HEK293T (cell line): ENCODE results near the gene GSTO1.

Experiments used
- CTCF ChIA-PET: fragments of 350-600 bp; formaldehyde crosslinking; extraction: SDS; loops from one replicate; lab custom pipeline; 2021; ENCODE audit warnings: antibody characterized with exemption, inconsistent platforms; lab: Yijun Ruan, JAX
- POLR2A ChIA-PET: fragments of 350-600 bp; formaldehyde crosslinking; extraction: SDS; loops from one replicate; lab custom pipeline; 2020; ENCODE audit warnings: antibody characterized with exemption, inconsistent platforms; lab: Yijun Ruan, JAX
- DNase-seq: peaks from one replicate; pipeline ENCODE4 v3.0.0; 2012; ENCODE audit warnings: mixed read lengths; ENCODE audit errors: extremely low spot score
- ARNT ChIP-seq: fragments of 450-650 bp; IDR thresholded peaks from 2 replicates; pipeline ENCODE4 v1.6.1; 2017; ENCODE audit warnings: mild to moderate bottlenecking
- BHLHE40 ChIP-seq: fragments of 450-650 bp; IDR thresholded peaks from 2 replicates; pipeline ENCODE4 v1.6.1; 2016; ENCODE audit warnings: mild to moderate bottlenecking, moderate library complexity, borderline replicate concordance
- CTBP1 ChIP-seq: fragments of 450-650 bp; IDR thresholded peaks from 2 replicates; pipeline ENCODE4 v1.6.1; 2016; ENCODE audit warnings: borderline replicate concordance
- ELF4 ChIP-seq: fragments of 450-650 bp; IDR thresholded peaks from 2 replicates; pipeline ENCODE4 v1.6.1; 2017; ENCODE audit warnings: antibody characterized with exemption
- FOXA1 ChIP-seq: fragments of 450-650 bp; IDR thresholded peaks from 2 replicates; pipeline ENCODE4 v1.6.1; 2016; ENCODE audit warnings: mild to moderate bottlenecking
- FOXK2 ChIP-seq: fragments of 450-650 bp; IDR thresholded peaks from 2 replicates; pipeline ENCODE4 v1.6.1; 2016; ENCODE audit warnings: mild to moderate bottlenecking
- FOXM1 ChIP-seq: fragments of 450-650 bp; IDR thresholded peaks from 2 replicates; pipeline ENCODE4 v1.6.1; 2017; ENCODE audit warnings: mild to moderate bottlenecking, borderline replicate concordance
- HDGF ChIP-seq: fragments of 450-650 bp; IDR thresholded peaks from 2 replicates; pipeline ENCODE4 v1.6.1; 2017; ENCODE audit warnings: antibody characterized with exemption, borderline replicate concordance
- L3MBTL2 ChIP-seq: fragments of 450-650 bp; conservative IDR thresholded peaks from 2 replicates; pipeline ENCODE4 v1.6.1; 2016; ENCODE audit warnings: mild to moderate bottlenecking
- LEF1 ChIP-seq: fragments of 450-650 bp; IDR thresholded peaks from 2 replicates; pipeline ENCODE4 v1.6.1; 2017; ENCODE audit warnings: mild to moderate bottlenecking, borderline replicate concordance
- NFRKB ChIP-seq: fragments of 450-650 bp; IDR thresholded peaks from 2 replicates; pipeline ENCODE4 v1.6.1; 2016; ENCODE audit warnings: mild to moderate bottlenecking, moderate library complexity
- PKNOX1 ChIP-seq: fragments of 450-650 bp; IDR thresholded peaks from 2 replicates; pipeline ENCODE4 v1.6.1; 2016
- SP1 ChIP-seq: fragments of 450-650 bp; IDR thresholded peaks from 2 replicates; pipeline ENCODE4 v1.6.1; 2017
- SUZ12 ChIP-seq: fragments of 450-650 bp; IDR thresholded peaks from 2 replicates; pipeline ENCODE4 v1.6.1; 2016; ENCODE audit warnings: mild to moderate bottlenecking
- TARDBP ChIP-seq: fragments of 450-650 bp; IDR thresholded peaks from 2 replicates; pipeline ENCODE4 v1.6.1; 2016
- ZNF384 ChIP-seq: fragments of 450-650 bp; IDR thresholded peaks from 2 replicates; pipeline ENCODE4 v1.6.1; 2016

Gene GSTO1

DNA sequence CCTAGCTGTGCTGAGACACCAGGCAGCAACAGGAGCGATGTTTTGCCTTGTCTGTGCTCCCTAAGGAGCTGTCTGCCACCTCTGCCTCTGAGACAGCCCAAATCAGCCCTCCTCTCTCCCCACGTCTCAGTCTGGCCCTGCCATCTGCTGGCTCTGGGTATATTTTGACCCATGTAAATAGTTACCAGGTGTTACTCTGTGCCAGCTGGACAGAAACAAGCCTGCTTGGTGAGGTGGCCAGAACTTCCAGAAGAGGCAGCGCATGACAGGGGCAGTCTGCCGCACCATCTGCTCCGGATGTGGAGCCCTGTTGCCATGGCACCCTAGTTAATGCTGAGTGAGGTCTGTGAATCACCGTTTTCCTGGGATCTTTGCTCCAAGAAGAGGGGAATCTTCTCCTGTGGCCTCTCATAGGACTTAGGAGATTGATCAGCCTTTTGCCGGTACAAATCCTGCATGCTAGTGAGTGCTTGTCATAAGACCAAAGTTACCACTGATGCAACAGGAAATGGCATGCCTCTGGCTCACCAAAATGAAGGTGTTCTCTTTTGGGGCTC, 46.1 kb downstream of the GSTO1 start:
- ChIA-PET CTCF (interaction anchor here (0.6 kb wide), 1 partner anchor 9 kb away, joined by 3 read pairs; no protein-coding TSS in a partner anchor), POLR2A (no interaction called here)
- DNase-seq, result no peak
- no peak for TF ChIP-seq FOXK2
- no peak for TF ChIP-seq HDGF
- no peak for TF ChIP-seq FOXM1
- no peak for TF ChIP-seq ELF4

- TF ChIP-seq L3MBTL2 (no peak), SUZ12 (no peak), FOXA1 (no peak), BHLHE40 (no peak), TARDBP (no peak), FOXK2 (no peak), LEF1 (no peak)
Measured at GRCh38 chr10:104301907-104302690, 47.4 kb downstream of the GSTO1 start.

DNA sequence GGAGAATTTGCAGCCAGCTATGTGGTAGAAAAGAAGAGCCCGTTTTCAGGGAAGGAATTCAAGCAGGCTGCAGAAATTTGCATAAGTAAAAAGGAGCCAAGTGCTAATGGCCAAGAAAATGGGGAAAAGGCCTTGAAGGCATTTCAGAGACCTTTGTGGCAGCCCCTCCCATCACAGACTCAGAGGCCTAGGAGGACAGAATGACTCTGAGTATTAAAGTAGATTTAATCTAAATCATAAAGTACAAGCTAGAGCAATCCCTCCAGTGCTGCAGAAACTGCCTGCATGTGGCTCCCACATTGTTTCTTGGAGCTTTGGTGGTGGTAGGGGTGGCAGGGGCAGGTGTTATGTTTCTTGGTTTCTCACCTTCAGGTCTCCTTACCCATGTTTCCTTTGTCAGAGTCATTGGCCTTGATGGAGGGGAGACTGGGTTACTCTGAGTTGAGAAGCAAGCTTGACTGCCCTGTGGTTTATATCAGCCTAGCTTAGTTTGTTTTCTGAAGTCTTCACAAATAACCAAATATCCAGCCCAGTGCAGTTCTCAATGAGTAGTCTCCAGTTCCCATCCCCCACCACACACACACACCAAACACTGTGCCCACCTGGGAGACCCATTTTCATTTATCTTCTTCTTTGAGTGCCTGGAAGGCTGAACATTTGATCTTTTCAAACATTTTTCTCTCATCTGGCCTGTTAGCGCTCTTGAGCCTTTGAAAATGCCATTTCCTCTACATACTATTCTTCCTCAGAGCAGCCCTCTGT, 49.1 kb downstream of the GSTO1 start:
- ChIA-PET POLR2A (no interaction called here), CTCF (interaction anchor here (1.7 kb wide), 2 partner anchors 12 to 46 kb away, joined by 4 to 5 read pairs; no protein-coding TSS in a partner anchor)
- TF ChIP-seq ZNF384, result no peak
- no peak for TF ChIP-seq FOXA1
- TF ChIP-seq HDGF, result no peak
- no peak for TF ChIP-seq SP1
- no peak for TF ChIP-seq L3MBTL2
- TF ChIP-seq ARNT, result no peak
- no peak for TF ChIP-seq FOXM1
- TF ChIP-seq TARDBP, result no peak
- TF ChIP-seq SUZ12, result no peak
- TF ChIP-seq BHLHE40, result no peak
- DNase-seq, result no peak

More at GRCh38 chr10:104301907-104302690, 47.4 kb downstream of the GSTO1 start:
- DNase-seq, result no peak
- POLR2A ChIA-PET, result no interaction called here
- CTCF ChIA-PET, result interaction anchor here (1.7 kb wide), 1 partner anchor 48 kb away, joined by 5 read pairs; no protein-coding TSS in a partner anchor

GRCh38 chr10:104304356-104304745, 49.7 kb downstream of the GSTO1 start:
- POLR2A ChIA-PET, result no interaction called here
- TF ChIP-seq ELF4, result no peak
- TF ChIP-seq SP1, result no peak
- TF ChIP-seq LEF1, result no peak
- no peak for TF ChIP-seq ZNF384
- TF ChIP-seq CTBP1, result no peak
- no peak for TF ChIP-seq L3MBTL2
- no peak for TF ChIP-seq NFRKB
- no peak for TF ChIP-seq FOXA1
- no peak for TF ChIP-seq FOXM1
- no peak for TF ChIP-seq SUZ12
- TF ChIP-seq PKNOX1, result no peak
- no peak for TF ChIP-seq BHLHE40
- no peak for TF ChIP-seq ARNT
- no peak for TF ChIP-seq HDGF
- TF ChIP-seq FOXK2, result no peak
- CTCF ChIA-PET, result interaction anchor here (1.5 to 1.7 kb wide), 2 partner anchors 13 to 15 kb away, joined by 4 to 9 read pairs; no protein-coding TSS in a partner anchor
- DNase-seq, result no peak

DNA sequence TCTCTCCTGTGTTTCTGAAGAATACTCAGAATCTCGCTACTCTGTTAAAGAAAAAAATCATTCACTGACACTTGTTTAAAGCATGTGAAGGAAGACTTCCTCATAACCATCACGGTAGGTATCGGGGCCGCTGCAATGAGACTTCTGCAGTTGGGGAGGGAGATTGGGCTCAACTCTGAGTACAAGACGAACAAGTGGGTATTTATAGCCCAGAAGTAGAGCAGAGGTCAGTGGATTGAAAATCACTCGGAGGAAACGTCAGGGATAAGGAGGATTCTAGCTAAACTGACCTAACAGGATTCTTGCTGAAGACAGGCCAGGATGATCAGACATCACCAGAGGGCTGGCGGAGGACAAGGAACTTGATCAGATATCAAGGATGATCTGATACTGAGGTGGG, 50.2 kb downstream of the GSTO1 start:
- TF ChIP-seq TARDBP (no peak), FOXK2 (no peak), HDGF (no peak)
- POLR2A ChIA-PET, result interaction anchor here (1.5 kb wide), 1 partner anchor 33 kb away, joined by 3 read pairs; the partner anchor contains the start of gene ITPRIP
- CTCF ChIA-PET, result interaction anchor here (1.0 to 3.5 kb wide), 10 partner anchors 9 to 48 kb away, joined by 5 to 29 read pairs (median 10); partner anchors contain the start of genes CFAP58 and ITPRIP
- no peak for DNase-seq

- ChIA-PET POLR2A (interaction anchor here (1.2 kb wide), 1 partner anchor 45 kb away, joined by 3 read pairs; no protein-coding TSS in a partner anchor), CTCF (interaction anchor here (0.6 to 3.5 kb wide), 9 partner anchors 8 to 46 kb away, joined by 3 to 29 read pairs (median 7); partner anchors contain the start of gene CFAP58)
- no peak for DNase-seq
- no peak for TF ChIP-seq FOXK2
- no peak for TF ChIP-seq ELF4
- TF ChIP-seq SP1, result no peak
- TF ChIP-seq HDGF, result no peak
- no peak for TF ChIP-seq CTBP1
- no peak for TF ChIP-seq NFRKB
- no peak for TF ChIP-seq LEF1
- TF ChIP-seq FOXA1, result no peak
- TF ChIP-seq PKNOX1, result no peak
- TF ChIP-seq BHLHE40, result no peak
- no peak for TF ChIP-seq SUZ12
- TF ChIP-seq TARDBP, result no peak
- no peak for TF ChIP-seq FOXM1
- no peak for TF ChIP-seq ZNF384
- no peak for TF ChIP-seq ARNT
- TF ChIP-seq L3MBTL2, result no peak
Measured at GRCh38 chr10:104306897-104307296, 52.2 kb downstream of the GSTO1 start.
